ENCODE data around the gene ETV2.

DNA sequence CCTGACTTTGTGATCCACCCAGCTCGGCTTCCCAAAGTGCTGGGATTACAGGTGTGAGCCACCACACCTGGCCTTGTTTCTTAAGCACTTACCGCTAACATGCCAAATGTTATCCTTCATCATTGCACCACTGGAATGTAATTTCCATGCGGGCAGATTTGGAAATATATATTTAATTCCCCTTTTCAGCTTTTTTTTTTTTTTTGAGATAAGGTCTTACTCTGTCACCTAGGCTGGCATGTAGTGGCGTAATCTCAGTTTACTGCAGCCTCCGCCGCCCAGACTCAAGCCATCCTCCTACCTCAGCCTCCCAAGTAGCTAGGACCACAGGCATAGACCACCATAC, 20.4 kb downstream of the ETV2 start:
- TF ChIP-seq EP300 (IDR thresholded peaks at IDR 0.05) (no peak), TP53 (CRISPR knock-in tag; IDR thresholded peaks at IDR 0.05) (no peak), RFX5 (IDR thresholded peaks at IDR 0.05) (no peak)
- TF ChIP-seq, protein P1, sequence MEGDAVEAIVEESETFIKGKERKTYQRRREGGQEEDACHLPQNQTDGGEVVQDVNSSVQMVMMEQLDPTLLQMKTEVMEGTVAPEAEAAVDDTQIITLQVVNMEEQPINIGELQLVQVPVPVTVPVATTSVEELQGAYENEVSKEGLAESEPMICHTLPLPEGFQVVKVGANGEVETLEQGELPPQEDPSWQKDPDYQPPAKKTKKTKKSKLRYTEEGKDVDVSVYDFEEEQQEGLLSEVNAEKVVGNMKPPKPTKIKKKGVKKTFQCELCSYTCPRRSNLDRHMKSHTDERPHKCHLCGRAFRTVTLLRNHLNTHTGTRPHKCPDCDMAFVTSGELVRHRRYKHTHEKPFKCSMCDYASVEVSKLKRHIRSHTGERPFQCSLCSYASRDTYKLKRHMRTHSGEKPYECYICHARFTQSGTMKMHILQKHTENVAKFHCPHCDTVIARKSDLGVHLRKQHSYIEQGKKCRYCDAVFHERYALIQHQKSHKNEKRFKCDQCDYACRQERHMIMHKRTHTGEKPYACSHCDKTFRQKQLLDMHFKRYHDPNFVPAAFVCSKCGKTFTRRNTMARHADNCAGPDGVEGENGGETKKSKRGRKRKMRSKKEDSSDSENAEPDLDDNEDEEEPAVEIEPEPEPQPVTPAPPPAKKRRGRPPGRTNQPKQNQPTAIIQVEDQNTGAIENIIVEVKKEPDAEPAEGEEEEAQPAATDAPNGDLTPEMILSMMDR (IDR thresholded peaks at IDR 0.05): no peak

Measured in A549 (cell line).